B cell (primary cell): ENCODE measurements around the gene SGCA. TPM values are rescaled to one million over a fixed set of nuclear protein-coding genes. Genes with fewer than 3 reads are reported as not detected.

Experiments
- ATAC-seq: fragments of 200-7000 bp; cut with Tn5 transposase; one replicate; pipeline ENCODE4 v1.10.0; 2021; ENCODE audit warnings: low read depth, mild to moderate bottlenecking, moderate number of reproducible peaks, moderate library complexity
- CTCF ChIA-PET: fragments of 350-600 bp; sonication (Branson Sonifier 250); formaldehyde crosslinking; loops from one replicate; lab custom pipeline; 2021; ENCODE audit warnings: antibody characterized with exemption, inconsistent platforms; lab: Charles Lee
- POLR2A ChIA-PET: fragments of 350-600 bp; sonication (Branson Sonifier 250); formaldehyde crosslinking; loops from one replicate; lab custom pipeline; 2021; ENCODE audit warnings: antibody characterized with exemption; lab: Charles Lee
- DNase-seq: peaks from one replicate; pipeline ENCODE4 v3.0.0; 2013
- H2AFZ ChIP-seq: 2 replicates; pipeline ENCODE4 v1.6.1; 2012; ENCODE audit warnings: mild to moderate bottlenecking, low read depth, low read length; ENCODE audit not compliant: insufficient read depth, poor library complexity, severe bottlenecking
- H3K27ac ChIP-seq, 2 donors: 1 replicate in 1 of 2; 2 replicates in 1 of 2; pipeline ENCODE4 v1.5.1; 2012 to 2013; ENCODE audit warnings: low read length in 2 of 2, mild to moderate bottlenecking in 2 of 2, moderate library complexity in 1 of 2
- H3K27me3 ChIP-seq, 4 experiments: fragments of 200-600 bp in 1 of 4; sonication (generic) in 1 of 4; replicated peaks in 1 of 4; 1 replicate in 2 of 4; 2 replicates in 2 of 4; pipeline versions ENCODE4 v1.6.1 to v1.7.0; 2013 to 2016; ENCODE audit warnings: low read length in 3 of 4, mild to moderate bottlenecking in 2 of 4, mixed read lengths in 1 of 4, moderate library complexity in 1 of 4; ENCODE audit not compliant: insufficient read depth in 4 of 4, control insufficient read depth in 3 of 4; ENCODE audit errors: control extremely low read depth in 1 of 4
- H3K36me3 ChIP-seq, 2 experiments: replicated peaks in 1 of 2; 1 replicate in 1 of 2; 2 replicates in 1 of 2; pipeline versions ENCODE4 v1.6.1 to v1.7.1; 2013; ENCODE audit warnings: low read length in 1 of 2; ENCODE audit not compliant: insufficient read depth in 2 of 2, control insufficient read depth in 1 of 2; ENCODE audit errors: control extremely low read depth in 1 of 2, extremely low read depth in 1 of 2
- H3K4me1 ChIP-seq, 2 donors: fragments of 200-600 bp in 1 of 2; sonication (generic) in 1 of 2; 1 replicate in 1 of 2; 2 replicates in 1 of 2; pipeline versions ENCODE4 v1.5.1 to v1.6.1; 2013 to 2017; ENCODE audit warnings: low read length in 2 of 2; ENCODE audit not compliant: control insufficient read depth in 2 of 2, insufficient read depth in 2 of 2
- H3K4me2 ChIP-seq: replicated peaks from 2 replicates; pipeline ENCODE3; 2012; ENCODE audit warnings: mild to moderate bottlenecking, low read depth, low read length; ENCODE audit not compliant: poor library complexity, severe bottlenecking
- H3K4me3 ChIP-seq, 5 experiments: fragments of 200-600 bp in 1 of 5; sonication (generic) in 1 of 5; 1 replicate in 3 of 5; 2 replicates in 2 of 5; pipeline versions ENCODE4 v1.5.1 to v1.7.0; 2011 to 2016; ENCODE audit warnings: low read length in 4 of 5, mild to moderate bottlenecking in 4 of 5, low read depth in 2 of 5, control low read depth in 1 of 5, moderate library complexity in 1 of 5; ENCODE audit not compliant: insufficient read depth in 1 of 5; ENCODE audit errors: control extremely low read depth in 1 of 5, extremely low read depth in 1 of 5
- H3K79me2 ChIP-seq: fragments of 200-600 bp; sonication (generic); one replicate; pipeline ENCODE4 v1.6.0; 2016; ENCODE audit warnings: low read length; ENCODE audit not compliant: control insufficient read depth, insufficient read depth
- H3K9ac ChIP-seq: fragments of 200-600 bp; sonication (generic); 2 replicates; pipeline ENCODE4 v1.6.1; 2017; ENCODE audit warnings: mild to moderate bottlenecking, low read length, moderate library complexity
- H3K9me3 ChIP-seq, 3 donors: one replicate each; pipeline versions ENCODE4 v1.6.1 to v1.7.1; 2013; ENCODE audit warnings: low read length in 2 of 3; ENCODE audit not compliant: control insufficient read depth in 2 of 3, insufficient read depth in 1 of 3; ENCODE audit errors: control extremely low read depth in 1 of 3
- H4K20me1 ChIP-seq: 2 replicates; pipeline ENCODE4 v1.6.0; 2012; ENCODE audit warnings: mild to moderate bottlenecking, low read length; ENCODE audit not compliant: insufficient read depth, control insufficient read depth, poor library complexity, severe bottlenecking
- H3K27ac Mint-ChIP-seq: one replicate; pipeline ENCODE4 v1.8.0; 2021; ENCODE audit warnings: mixed read lengths
- H3K27me3 Mint-ChIP-seq: one replicate; pipeline ENCODE4 v1.8.0; 2021; ENCODE audit warnings: mixed read lengths
- H3K4me1 Mint-ChIP-seq: one replicate; pipeline ENCODE4 v1.8.0; 2021; ENCODE audit warnings: mixed read lengths
- H3K4me3 Mint-ChIP-seq: one replicate; pipeline ENCODE4 v1.8.0; 2021; ENCODE audit warnings: mixed read lengths
- H3K9me3 Mint-ChIP-seq: one replicate; pipeline ENCODE4 v1.8.0; 2022; ENCODE audit warnings: mixed read lengths; ENCODE audit not compliant: insufficient read depth
- EZH2 ChIP-seq: IDR thresholded peaks from 2 replicates; pipeline ENCODE4 v1.6.1; 2012; ENCODE audit warnings: borderline replicate concordance, low read depth, mild to moderate bottlenecking, moderate library complexity, low read length; ENCODE audit not compliant: insufficient read depth, poor library complexity, severe bottlenecking
- WGBS: methylation state at CpG from one replicate; pipeline ENCODE4 v1.1.5; 2013; ENCODE audit warnings: missing lambda C conversion rate; ENCODE audit not compliant: insufficient coverage; 5-methylcytosine and 5-hydroxymethylcytosine counted together
- intact Hi-C: fragments of 100-400 bp; cut with micrococcal nuclease; formaldehyde crosslinking; loops from one replicate; pipeline ENCODE4 v1.10.0; 2022
- polyA minus RNA-seq: library from RNA; depleted of rRNA, polyadenylated mRNA; stranded (reverse); fragments of >200 nt; gene quantifications from 2 replicates; pipeline ENCODE4 v1.2.3, GENCODE V29; 2012
- polyA plus RNA-seq: library from polyadenylated mRNA; depleted of rRNA; stranded (reverse); fragments of >200 nt; gene quantifications from 2 replicates; pipeline ENCODE4 v1.2.3, GENCODE V29; 2012
- total RNA-seq, 2 donors: library from RNA; stranded (reverse); fragments of 120-200 nt in 1 of 2; gene quantifications; 1 replicate in 1 of 2; 2 replicates in 1 of 2; pipeline versions ENCODE4 v1.2.3 to v1.2.4, GENCODE V29; 2013 to 2022
- TF ChIP-seq, protein P1 (sequence below): fragments of 200-600 bp; IDR thresholded peaks from one replicate; pipeline ENCODE4 v1.8.0; 2022; ENCODE audit warnings: antibody characterized with exemption, mild to moderate bottlenecking

The SGCA gene
- total RNA-seq (3.8 and 4.4 TPM in 2 replicates), polyA plus RNA-seq (4.5 and 6.0 TPM in 2 replicates), polyA minus RNA-seq (0.34 and 4.0 TPM in 2 replicates)
- 7.5 TPM for total RNA-seq (2013)

DNA sequence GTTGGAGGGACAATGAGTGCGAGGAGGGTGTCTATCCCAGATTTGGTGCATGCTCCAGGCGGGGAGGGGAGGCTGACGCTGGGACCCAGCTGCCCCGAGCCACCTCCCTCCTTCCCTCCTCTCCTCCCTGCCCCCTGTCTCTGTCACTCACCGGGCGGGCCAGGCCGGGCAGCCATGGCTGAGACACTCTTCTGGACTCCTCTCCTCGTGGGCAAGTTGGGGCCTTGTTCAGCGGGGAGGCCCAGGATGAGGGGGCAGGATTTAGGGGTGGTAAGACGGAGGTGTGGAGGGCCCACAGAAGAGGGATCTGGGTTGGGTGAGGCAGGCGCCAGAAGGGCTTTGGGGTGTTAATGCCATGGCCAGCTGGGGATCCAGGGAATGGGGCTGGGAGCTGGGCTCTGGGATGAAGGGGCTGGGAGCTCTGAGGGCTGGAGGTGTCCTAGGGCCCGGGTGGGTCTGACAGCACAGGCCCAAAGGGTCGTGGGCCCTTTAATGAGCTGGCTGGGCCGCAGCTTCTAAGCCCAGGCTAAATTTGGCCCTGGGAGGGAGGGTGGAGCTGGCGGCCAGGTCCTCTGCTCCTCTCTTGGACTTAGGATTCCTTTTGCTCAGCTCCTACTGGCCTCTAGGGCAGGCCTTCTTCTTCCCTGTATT is at the start of gene SGCA:
Gene SGCA (plus strand): TSS at position 139 of the 651 bp plus-strand sequence. CDS start 36 bp downstream, at position 175.
- Mint-ChIP-seq H3K4me3 (no peak within 1 kb of the TSS), H3K4me1 (peaks cover 42% of the 10 kb centered on the region), H3K9me3 (no peaks in the 10 kb centered on the region), H3K27me3 (no peaks in the 10 kb centered on the region), H3K27ac (no peak within 1 kb of the TSS)
- H3K9ac ChIP-seq: no peak within 1 kb of the TSS
- H3K27me3 ChIP-seq: no peaks in the 10 kb centered on the region
- TF ChIP-seq EZH2: no peak
- TF ChIP-seq, protein P1, sequence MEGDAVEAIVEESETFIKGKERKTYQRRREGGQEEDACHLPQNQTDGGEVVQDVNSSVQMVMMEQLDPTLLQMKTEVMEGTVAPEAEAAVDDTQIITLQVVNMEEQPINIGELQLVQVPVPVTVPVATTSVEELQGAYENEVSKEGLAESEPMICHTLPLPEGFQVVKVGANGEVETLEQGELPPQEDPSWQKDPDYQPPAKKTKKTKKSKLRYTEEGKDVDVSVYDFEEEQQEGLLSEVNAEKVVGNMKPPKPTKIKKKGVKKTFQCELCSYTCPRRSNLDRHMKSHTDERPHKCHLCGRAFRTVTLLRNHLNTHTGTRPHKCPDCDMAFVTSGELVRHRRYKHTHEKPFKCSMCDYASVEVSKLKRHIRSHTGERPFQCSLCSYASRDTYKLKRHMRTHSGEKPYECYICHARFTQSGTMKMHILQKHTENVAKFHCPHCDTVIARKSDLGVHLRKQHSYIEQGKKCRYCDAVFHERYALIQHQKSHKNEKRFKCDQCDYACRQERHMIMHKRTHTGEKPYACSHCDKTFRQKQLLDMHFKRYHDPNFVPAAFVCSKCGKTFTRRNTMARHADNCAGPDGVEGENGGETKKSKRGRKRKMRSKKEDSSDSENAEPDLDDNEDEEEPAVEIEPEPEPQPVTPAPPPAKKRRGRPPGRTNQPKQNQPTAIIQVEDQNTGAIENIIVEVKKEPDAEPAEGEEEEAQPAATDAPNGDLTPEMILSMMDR: no peak
- WGBS: 68% methylated on average over 9 of the region's 15 CpGs
- ChIA-PET CTCF (interaction anchor here (0.5 to 1.9 kb wide), 7 partner anchors 9 to 287 kb away, joined by 3 to 5 read pairs (median 4); partner anchors contain the start of gene COL1A1), POLR2A (no interaction called here)
- DNase-seq: no peak
- H3K4me3 ChIP-seq: no peak within 1 kb of the TSS
- no peak within 1 kb of the TSS for H2AFZ ChIP-seq
- ATAC-seq: no peak
- intact Hi-C loops: no loop called here
- peaks cover 28% of the 10 kb centered on the region for H3K79me2 ChIP-seq
- H3K27ac ChIP-seq: no peak within 1 kb of the TSS
- H4K20me1 ChIP-seq: no peaks in the 10 kb centered on the region
- H3K4me2 ChIP-seq: no peak within 1 kb of the TSS
- H3K4me1 ChIP-seq: peaks cover 45 to 57% of the 10 kb centered on the region in 2 donors
- no peaks in the 10 kb centered on the region for H3K9me3 ChIP-seq
- H3K36me3 ChIP-seq: no peaks in the 10 kb centered on the region
